Parathyroid adenoma (tissue), 2 donors: ENCODE data around the gene KNG1.

Experiments used
- H2AFZ ChIP-seq: fragments of 300-600 bp; sonication (generic); one replicate; pipeline ENCODE4 v1.7.0; 2017; ENCODE audit warnings: antibody characterized with exemption, mild to moderate bottlenecking
- H3K27ac ChIP-seq: fragments of 300-600 bp; sonication (generic); one replicate; pipeline ENCODE4 v1.7.0; 2017
- H3K27me3 ChIP-seq: fragments of 300-600 bp; sonication (generic); one replicate; pipeline ENCODE4 v1.7.0; 2017; ENCODE audit warnings: low read length; ENCODE audit not compliant: control insufficient read depth, insufficient read depth
- H3K36me3 ChIP-seq: fragments of 300-600 bp; sonication (generic); one replicate; pipeline ENCODE4 v1.7.0; 2017; ENCODE audit warnings: low read length; ENCODE audit not compliant: control insufficient read depth, insufficient read depth
- H3K4me1 ChIP-seq: fragments of 300-600 bp; sonication (generic); one replicate; pipeline ENCODE4 v1.7.0; 2017; ENCODE audit warnings: control low read depth
- H3K4me2 ChIP-seq: fragments of 300-600 bp; sonication (generic); one replicate; pipeline ENCODE4 v1.7.0; 2017; ENCODE audit warnings: low read length
- H3K4me3 ChIP-seq: fragments of 300-600 bp; sonication (generic); one replicate; pipeline ENCODE4 v1.7.0; 2017; ENCODE audit warnings: low read depth, low read length
- H3K79me2 ChIP-seq: fragments of 300-600 bp; sonication (generic); one replicate; pipeline ENCODE4 v1.7.0; 2017; ENCODE audit warnings: control low read depth
- H3K9ac ChIP-seq: fragments of 300-600 bp; sonication (generic); one replicate; pipeline ENCODE4 v1.7.0; 2017; ENCODE audit warnings: mild to moderate bottlenecking
- H3K9me3 ChIP-seq: fragments of 300-600 bp; sonication (generic); one replicate; pipeline ENCODE4 v1.7.0; 2017; ENCODE audit warnings: low read length; ENCODE audit not compliant: control insufficient read depth
- TF ChIP-seq, protein P1 (sequence below): fragments of 300-600 bp; sonication (generic); IDR thresholded peaks from one replicate; pipeline ENCODE4 v1.7.0; 2017; ENCODE audit warnings: antibody characterized with exemption, mild to moderate bottlenecking
- donor health status: primary hyperparathyroidism.

Gene KNG1

GRCh38 chr3:186750316-186750715, 33.2 kb downstream of the KNG1 start:
- H2AFZ ChIP-seq = no peak overlapping the region

DNA sequence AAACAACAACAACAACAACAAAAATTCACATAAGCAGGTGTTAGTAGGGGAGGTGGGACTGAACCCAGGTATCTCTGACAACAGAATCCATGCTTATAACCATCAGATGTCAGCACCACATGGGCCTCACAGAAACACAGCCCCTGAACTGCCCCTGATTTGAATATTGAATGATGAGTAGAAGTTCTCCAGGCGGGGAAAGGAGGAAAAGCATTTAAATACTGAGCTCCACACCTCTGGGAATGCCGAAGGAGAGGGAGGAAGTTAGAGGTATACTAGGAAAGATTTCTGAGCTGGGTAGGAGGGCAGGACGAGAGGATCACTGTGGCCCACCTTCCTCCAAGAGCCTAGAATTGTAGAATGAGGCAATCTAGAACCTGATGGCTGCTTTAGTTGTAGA, 34.3 kb downstream of the KNG1 start:
- Histone ChIP-seq H3K9ac (no peak overlapping the region), H3K4me1 (no peaks in the 10 kb centered on the region), H3K27ac (no peak overlapping the region), H3K9me3 (no peaks in the 10 kb centered on the region), H3K36me3 (no peaks in the 10 kb centered on the region), H3K27me3 (no peaks in the 10 kb centered on the region), H3K79me2 (no peaks in the 10 kb centered on the region), H2AFZ (no peak overlapping the region), H3K4me3 (no peak overlapping the region), H3K4me2 (no peak overlapping the region)
- TF ChIP-seq, protein P1, sequence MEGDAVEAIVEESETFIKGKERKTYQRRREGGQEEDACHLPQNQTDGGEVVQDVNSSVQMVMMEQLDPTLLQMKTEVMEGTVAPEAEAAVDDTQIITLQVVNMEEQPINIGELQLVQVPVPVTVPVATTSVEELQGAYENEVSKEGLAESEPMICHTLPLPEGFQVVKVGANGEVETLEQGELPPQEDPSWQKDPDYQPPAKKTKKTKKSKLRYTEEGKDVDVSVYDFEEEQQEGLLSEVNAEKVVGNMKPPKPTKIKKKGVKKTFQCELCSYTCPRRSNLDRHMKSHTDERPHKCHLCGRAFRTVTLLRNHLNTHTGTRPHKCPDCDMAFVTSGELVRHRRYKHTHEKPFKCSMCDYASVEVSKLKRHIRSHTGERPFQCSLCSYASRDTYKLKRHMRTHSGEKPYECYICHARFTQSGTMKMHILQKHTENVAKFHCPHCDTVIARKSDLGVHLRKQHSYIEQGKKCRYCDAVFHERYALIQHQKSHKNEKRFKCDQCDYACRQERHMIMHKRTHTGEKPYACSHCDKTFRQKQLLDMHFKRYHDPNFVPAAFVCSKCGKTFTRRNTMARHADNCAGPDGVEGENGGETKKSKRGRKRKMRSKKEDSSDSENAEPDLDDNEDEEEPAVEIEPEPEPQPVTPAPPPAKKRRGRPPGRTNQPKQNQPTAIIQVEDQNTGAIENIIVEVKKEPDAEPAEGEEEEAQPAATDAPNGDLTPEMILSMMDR = no peak

More at GRCh38 chr3:186750316-186750715, 33.2 kb downstream of the KNG1 start:
- Histone ChIP-seq H3K36me3 (no peaks in the 10 kb centered on the region), H3K9ac (no peak overlapping the region), H3K4me3 (no peak overlapping the region), H3K79me2 (no peaks in the 10 kb centered on the region), H3K27me3 (no peaks in the 10 kb centered on the region), H3K9me3 (no peaks in the 10 kb centered on the region), H3K27ac (no peak overlapping the region), H3K4me1 (no peaks in the 10 kb centered on the region), H3K4me2 (no peak overlapping the region)
- TF ChIP-seq, protein P1 = no peak

DNA sequence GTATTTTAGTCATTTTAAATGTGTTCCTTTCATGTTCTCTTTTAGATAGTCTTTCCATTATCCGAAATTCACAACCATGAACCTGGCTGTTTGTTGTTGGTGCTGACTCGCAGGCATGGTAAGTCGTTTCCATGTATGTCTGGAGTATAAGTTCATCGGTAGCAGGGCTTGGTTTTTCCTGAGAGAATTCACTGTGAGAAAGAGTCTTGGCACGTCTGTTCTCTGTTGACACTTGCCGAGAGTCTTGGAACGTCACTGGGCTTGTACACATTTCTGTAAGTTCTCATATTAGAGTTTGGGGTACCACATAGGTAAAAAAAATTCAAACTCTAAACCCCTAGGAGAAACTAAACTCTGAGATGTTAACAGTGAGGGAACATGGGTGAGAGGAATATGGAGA, 36.8 kb downstream of the KNG1 start:
- H3K79me2 ChIP-seq = no peaks in the 10 kb centered on the region
- H3K27me3 ChIP-seq = no peaks in the 10 kb centered on the region
- no peak overlapping the region for H3K27ac ChIP-seq
- TF ChIP-seq, protein P1 = no peak
- no peak overlapping the region for H2AFZ ChIP-seq
- H3K4me2 ChIP-seq = no peak overlapping the region
- no peaks in the 10 kb centered on the region for H3K9me3 ChIP-seq
- H3K4me1 ChIP-seq = no peaks in the 10 kb centered on the region
- no peaks in the 10 kb centered on the region for H3K36me3 ChIP-seq
- no peak overlapping the region for H3K9ac ChIP-seq
- no peak overlapping the region for H3K4me3 ChIP-seq

GRCh38 chr3:186754871-186755270, 37.7 kb downstream of the KNG1 start:
- no peaks in the 10 kb centered on the region for H3K27me3 ChIP-seq
- H3K9ac ChIP-seq = no peak overlapping the region
- H3K4me3 ChIP-seq = no peak overlapping the region
- H3K79me2 ChIP-seq = no peaks in the 10 kb centered on the region
- no peaks in the 10 kb centered on the region for H3K4me1 ChIP-seq
- no peaks in the 10 kb centered on the region for H3K9me3 ChIP-seq
- no peak overlapping the region for H3K27ac ChIP-seq
- no peak overlapping the region for H2AFZ ChIP-seq
- TF ChIP-seq, protein P1 = no peak
- H3K36me3 ChIP-seq = no peaks in the 10 kb centered on the region
- no peak overlapping the region for H3K4me2 ChIP-seq

DNA sequence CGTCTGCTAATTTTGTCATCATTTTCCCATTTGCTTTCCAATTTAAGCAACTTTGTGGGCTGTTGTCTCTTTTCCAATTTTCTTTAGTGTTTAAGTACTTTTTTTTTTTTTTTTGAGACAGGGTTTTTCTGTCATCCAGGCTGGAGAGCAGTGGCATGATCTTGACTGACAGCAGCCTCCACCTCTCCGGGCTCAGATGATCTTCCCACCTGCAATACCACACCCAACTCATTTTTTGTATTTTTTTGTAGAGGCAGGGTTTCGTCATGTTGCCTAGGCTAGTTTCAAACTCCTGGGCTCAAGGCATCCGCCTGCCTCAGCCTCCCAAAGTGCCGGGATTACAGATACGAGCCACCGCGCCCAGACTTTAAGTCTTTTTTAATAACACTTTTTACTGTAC, 40.1 kb downstream of the KNG1 start:
- Histone ChIP-seq H3K79me2 (no peaks in the 10 kb centered on the region), H3K36me3 (no peaks in the 10 kb centered on the region), H3K9me3 (no peaks in the 10 kb centered on the region), H3K27me3 (no peaks in the 10 kb centered on the region), H3K4me1 (no peaks in the 10 kb centered on the region), H3K4me2 (no peak overlapping the region), H3K27ac (no peak overlapping the region), H3K9ac (no peak overlapping the region), H3K4me3 (no peak overlapping the region), H2AFZ (no peak overlapping the region)
- TF ChIP-seq, protein P1 = no peak
